ENCODE results near the gene BCL6B. TPM values are rescaled to one million over a fixed set of nuclear protein-coding genes. Genes with fewer than 3 reads are reported as not detected.
"Not testable (repeated sequence)": the region's sequence is repeated elsewhere in the genome, so short reads cannot be mapped to it uniquely, and the experiment has no call there.

BCL6B gene
- total RNA-seq, 3 donors from 2014 or later: 1.4 to 5.9 (median 4.1) TPM

DNA sequence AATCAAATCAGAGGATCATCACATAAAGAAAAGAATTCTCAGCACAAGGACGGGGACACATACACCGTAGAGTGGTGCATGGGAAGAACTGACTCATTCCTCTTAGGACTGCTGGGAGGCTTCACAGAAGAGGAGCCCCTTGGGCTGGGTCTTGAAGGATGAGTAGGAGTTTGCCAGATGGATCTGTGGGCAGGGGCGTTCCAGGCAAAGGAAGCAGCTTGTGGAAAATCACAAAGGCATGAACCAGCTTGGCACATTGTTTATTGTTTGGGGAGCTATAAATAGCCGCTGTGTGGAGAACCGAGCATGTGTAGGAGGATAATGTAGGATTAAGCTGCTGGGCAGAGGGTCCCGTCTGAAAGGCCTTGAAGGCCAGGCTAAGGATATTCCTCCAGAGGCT, 26.1 kb downstream of the BCL6B start:
- no peak for DNase-seq (ENCODE audit: low spot score in 2 of 2)
- H3K27me3 ChIP-seq: no peaks in the 10 kb centered on the region
- intact Hi-C loops (cut with DNase I; ENCODE audit: low total_unique reads): no loop called here
- no peaks in the 10 kb centered on the region for H3K9me3 ChIP-seq
- H3K4me3 ChIP-seq: no peak overlapping the region
- H3K36me3 ChIP-seq: no peaks in the 10 kb centered on the region
- H3K27ac ChIP-seq: no peak overlapping the region
- TF ChIP-seq POLR2A (IDR thresholded peaks at IDR 0.05): no peak
- TF ChIP-seq, protein P1, sequence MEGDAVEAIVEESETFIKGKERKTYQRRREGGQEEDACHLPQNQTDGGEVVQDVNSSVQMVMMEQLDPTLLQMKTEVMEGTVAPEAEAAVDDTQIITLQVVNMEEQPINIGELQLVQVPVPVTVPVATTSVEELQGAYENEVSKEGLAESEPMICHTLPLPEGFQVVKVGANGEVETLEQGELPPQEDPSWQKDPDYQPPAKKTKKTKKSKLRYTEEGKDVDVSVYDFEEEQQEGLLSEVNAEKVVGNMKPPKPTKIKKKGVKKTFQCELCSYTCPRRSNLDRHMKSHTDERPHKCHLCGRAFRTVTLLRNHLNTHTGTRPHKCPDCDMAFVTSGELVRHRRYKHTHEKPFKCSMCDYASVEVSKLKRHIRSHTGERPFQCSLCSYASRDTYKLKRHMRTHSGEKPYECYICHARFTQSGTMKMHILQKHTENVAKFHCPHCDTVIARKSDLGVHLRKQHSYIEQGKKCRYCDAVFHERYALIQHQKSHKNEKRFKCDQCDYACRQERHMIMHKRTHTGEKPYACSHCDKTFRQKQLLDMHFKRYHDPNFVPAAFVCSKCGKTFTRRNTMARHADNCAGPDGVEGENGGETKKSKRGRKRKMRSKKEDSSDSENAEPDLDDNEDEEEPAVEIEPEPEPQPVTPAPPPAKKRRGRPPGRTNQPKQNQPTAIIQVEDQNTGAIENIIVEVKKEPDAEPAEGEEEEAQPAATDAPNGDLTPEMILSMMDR (IDR thresholded peaks at IDR 0.05): no peak
- TF ChIP-seq POLR2AphosphoS5 (IDR thresholded peaks at IDR 0.05): no peak
- H3K4me1 ChIP-seq: no peaks in the 10 kb centered on the region

DNA sequence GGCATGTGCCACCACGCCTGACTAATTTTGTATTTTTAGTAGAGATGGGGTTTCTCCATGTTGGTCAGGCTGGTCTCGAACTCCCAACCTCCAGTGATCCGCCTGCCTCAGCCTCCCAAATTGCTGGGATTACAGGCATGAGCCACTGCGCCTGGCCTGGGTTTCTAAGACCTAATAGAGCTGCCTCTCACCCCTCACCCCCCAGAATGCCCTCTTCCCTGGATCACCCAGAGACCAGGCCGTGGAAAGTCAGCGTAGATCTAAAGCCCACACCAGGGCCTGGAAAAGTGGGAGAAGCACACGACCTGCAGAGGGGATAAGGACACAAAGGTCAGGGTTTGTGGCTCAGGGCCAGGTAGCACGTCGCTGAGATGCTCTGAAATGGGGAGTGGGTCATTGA, 27.7 kb downstream of the BCL6B start:
- intact Hi-C loops (cut with DNase I; ENCODE audit: low total_unique reads); H3K4me3 ChIP-seq; DNase-seq (ENCODE audit: low spot score in 2 of 2); H3K27ac ChIP-seq; H3K27me3 ChIP-seq; H3K4me1 ChIP-seq; H3K9me3 ChIP-seq; H3K36me3 ChIP-seq: not testable (repeated sequence)

DNA sequence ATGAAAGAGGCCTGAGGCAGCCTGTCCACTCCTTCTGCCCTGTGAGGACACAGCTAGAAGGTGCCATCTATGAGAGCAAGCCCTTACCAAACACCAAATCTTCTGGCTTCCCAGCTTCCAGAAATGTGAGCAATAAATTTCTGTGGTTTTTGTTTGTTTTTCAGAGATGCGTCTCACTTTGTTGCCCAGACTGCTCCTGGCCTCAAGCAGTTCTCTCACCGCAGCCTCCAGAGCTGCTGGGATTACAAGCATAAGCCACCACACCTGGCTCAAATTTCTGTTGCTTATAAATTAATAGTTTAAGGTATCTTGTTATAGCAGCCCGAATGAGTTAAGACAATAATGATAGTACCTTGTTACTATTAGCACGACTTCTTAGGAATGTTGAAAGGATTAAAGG, 33.5 kb downstream of the BCL6B start:
- intact Hi-C loops (cut with DNase I; ENCODE audit: low total_unique reads): no loop called here
- TF ChIP-seq, protein P1 (IDR thresholded peaks at IDR 0.05): no peak
- TF ChIP-seq POLR2A (IDR thresholded peaks at IDR 0.05): no peak
- TF ChIP-seq POLR2AphosphoS5 (IDR thresholded peaks at IDR 0.05): no peak
- Histone ChIP-seq H3K27ac (no peak overlapping the region), H3K27me3 (no peaks in the 10 kb centered on the region), H3K36me3 (no peaks in the 10 kb centered on the region), H3K4me3 (no peak overlapping the region), H3K9me3 (no peaks in the 10 kb centered on the region), H3K4me1 (no peaks in the 10 kb centered on the region)
- DNase-seq (ENCODE audit: low spot score in 2 of 2): no peak

DNA sequence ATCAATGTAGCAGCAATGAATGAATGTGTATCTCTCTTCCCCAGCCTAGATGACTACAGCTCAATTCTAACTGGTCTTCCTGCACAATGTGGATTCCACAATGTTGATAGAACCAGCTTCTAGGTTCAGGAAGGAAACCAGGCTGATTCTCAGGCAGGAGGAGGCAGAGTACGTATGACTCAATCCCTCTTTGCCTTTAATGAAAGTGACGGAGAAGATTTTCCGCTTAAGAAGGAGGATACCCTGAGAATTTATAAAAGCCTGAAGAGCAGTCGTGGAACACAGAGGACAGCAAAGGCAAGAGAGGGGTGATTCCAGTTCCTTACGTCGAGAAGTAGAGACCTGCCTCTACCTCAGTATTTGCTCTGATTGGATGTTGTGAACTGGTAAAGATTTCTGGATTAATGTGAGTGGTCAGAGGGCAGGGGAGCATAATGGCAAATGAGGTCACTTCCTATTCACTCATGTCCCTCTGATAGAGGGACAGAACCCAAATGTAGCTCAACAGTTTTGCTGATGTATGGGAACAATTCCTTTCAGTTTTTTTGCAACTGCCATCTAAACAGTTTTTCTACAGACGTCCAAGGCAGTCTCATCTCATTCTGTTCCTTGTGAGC, 36.1 kb downstream of the BCL6B start:
- intact Hi-C loops (cut with DNase I; ENCODE audit: low total_unique reads): no loop called here
- no peaks in the 10 kb centered on the region for H3K36me3 ChIP-seq
- H3K4me1 ChIP-seq: no peaks in the 10 kb centered on the region
- no peak overlapping the region for H3K4me3 ChIP-seq
- H3K9me3 ChIP-seq: no peaks in the 10 kb centered on the region
- H3K27me3 ChIP-seq: no peaks in the 10 kb centered on the region
- no peak overlapping the region for H3K27ac ChIP-seq
- no peak for TF ChIP-seq POLR2AphosphoS5 (IDR thresholded peaks at IDR 0.05)
- TF ChIP-seq POLR2A (IDR thresholded peaks at IDR 0.05): no peak
- TF ChIP-seq, protein P1 (IDR thresholded peaks at IDR 0.05): no peak
- no peak for DNase-seq (ENCODE audit: low spot score in 2 of 2)

DNA sequence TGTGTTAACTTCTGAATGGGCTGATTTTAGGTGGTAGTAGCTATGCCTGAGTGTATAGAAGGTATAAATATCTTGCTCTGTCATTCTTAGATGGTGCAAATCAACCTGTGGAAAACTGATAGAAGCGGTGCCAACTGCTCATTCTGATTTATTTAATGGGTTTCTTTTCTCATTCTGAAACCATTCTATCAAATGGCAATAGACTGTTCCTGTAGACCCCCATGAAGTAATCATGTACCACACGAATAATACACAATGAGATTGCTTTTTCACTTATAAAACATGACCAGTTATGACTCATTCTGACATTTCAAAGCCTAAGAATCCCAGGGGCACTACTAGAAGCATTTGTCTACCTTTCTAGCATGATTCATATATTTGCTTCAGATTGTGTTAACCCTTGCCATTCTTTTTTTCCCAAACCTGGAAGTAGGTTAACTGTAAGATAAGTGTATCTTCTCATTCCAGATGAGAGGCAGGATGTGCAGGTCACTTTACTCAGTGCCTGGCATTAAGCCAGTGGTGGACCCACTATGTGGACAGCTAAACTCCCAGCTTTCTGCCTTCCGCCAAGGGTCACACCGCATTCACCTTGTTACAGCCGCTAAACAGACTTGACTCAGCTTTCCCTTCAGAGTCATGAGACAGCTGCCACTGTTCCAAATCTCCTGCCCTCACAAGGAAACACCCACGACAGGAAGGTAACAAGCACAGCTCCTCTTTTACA, 37.5 kb downstream of the BCL6B start:
- TF ChIP-seq, protein P1 (IDR thresholded peaks at IDR 0.05): no peak
- TF ChIP-seq POLR2AphosphoS5 (IDR thresholded peaks at IDR 0.05) (no peak), POLR2A (IDR thresholded peaks at IDR 0.05) (no peak)
- Histone ChIP-seq H3K27ac (no peak overlapping the region), H3K4me1 (no peaks in the 10 kb centered on the region), H3K4me3 (no peak overlapping the region), H3K9me3 (no peaks in the 10 kb centered on the region), H3K36me3 (no peaks in the 10 kb centered on the region), H3K27me3 (no peaks in the 10 kb centered on the region)
- intact Hi-C loops (cut with DNase I; ENCODE audit: low total_unique reads): no loop called here
- DNase-seq (ENCODE audit: low spot score in 2 of 2): no peak
